HG02884 (cell line): Measurements from ENCODE around the gene SFXN1.
"Not testable (repeated sequence)": the region's sequence is repeated elsewhere in the genome, so short reads cannot be mapped to it uniquely, and the experiment has no call there.

ENCODE experiments used
- ATAC-seq: cut with Tn5 transposase; IDR thresholded peaks from one replicate; pipeline ENCODE4 v1.9.1; 2021; ENCODE audit warnings: mild to moderate bottlenecking, moderate library complexity; ENCODE audit not compliant: unreplicated experiment

Gene SFXN1, protein sequence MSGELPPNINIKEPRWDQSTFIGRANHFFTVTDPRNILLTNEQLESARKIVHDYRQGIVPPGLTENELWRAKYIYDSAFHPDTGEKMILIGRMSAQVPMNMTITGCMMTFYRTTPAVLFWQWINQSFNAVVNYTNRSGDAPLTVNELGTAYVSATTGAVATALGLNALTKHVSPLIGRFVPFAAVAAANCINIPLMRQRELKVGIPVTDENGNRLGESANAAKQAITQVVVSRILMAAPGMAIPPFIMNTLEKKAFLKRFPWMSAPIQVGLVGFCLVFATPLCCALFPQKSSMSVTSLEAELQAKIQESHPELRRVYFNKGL

DNA sequence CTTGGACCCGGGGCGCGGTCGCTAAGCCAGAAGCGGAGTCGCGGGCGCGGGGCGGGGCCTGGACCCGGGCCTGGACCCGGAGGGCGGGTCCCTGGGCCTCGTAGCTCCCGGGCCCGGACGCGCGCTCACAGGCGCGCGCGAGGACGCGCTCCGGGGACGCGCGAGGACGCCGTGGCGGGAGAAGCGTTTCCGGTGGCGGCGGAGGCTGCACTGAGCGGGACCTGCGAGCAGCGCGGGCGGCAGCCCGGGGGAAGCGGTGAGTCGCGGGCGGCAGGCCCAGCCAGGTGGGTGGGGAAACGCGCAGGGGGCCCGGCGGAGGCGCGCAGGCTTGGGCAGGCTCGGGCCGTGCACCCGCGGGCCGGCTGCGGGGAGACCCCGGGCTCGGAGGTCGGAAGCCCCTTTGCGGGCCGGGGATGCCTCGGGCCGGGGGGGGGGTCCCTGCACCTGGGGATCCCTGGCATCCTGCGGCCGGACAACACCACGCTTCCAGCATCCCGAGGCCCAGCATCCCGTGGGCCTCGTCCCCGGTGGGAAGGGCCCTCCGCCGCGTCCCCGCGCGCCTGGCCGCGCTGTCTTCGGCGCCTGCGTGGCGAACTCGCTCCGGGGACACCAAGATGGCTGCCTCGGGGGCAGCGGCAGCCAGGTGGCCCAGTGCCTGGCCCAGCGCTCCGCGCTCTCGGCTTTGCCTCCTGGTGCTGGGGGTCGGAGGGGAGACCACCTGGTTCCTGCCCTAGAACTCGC lies at the start of gene SFXN1:
SFXN1 (plus strand) TSS at position 177 of the 741 bp plus-strand sequence. CDS start 13,544 bp downstream, outside the sequence.
- ATAC-seq, result peak; percentile 94

DNA sequence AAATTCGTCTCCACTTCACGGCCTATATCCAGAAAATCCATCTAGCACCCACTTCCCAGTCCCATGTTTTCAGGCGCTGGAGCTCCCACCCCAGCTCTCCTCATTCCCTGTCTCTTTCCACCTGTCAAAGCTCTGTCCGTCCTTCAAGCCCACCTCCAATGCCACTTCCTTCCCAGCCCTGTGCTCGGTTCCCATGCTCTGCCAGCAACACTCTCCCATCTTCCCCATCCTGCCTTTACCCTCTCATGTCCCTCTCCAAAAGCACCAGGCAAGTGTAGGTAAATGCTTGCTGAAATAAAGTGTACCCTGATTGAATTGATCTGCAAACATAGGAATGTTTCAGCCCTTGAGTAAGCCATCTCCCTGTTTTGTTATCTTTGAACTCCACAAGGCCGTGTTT lies 43.6 kb upstream of the SFXN1 start:
- ATAC-seq, result no peak

DNA sequence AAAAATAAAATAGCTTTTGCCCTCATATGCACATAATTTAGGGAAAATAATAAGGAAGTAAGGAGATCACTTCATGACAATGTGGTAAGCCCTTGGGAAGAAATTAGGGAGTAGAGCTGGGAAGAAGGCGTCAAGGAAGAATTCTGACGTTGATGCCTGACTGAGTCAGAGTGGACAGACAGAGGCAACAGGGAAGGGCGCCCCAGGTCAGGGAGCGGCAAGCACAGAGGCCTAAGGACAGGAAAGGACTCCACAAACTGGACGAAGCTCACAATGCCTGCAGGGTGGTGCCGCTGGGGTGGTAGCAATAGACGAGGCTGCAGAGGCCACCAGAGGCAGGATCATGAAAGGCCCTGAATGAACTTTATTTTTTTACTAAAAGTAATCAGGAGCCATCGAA lies 42.0 kb upstream of the SFXN1 start:
- no peak for ATAC-seq

DNA sequence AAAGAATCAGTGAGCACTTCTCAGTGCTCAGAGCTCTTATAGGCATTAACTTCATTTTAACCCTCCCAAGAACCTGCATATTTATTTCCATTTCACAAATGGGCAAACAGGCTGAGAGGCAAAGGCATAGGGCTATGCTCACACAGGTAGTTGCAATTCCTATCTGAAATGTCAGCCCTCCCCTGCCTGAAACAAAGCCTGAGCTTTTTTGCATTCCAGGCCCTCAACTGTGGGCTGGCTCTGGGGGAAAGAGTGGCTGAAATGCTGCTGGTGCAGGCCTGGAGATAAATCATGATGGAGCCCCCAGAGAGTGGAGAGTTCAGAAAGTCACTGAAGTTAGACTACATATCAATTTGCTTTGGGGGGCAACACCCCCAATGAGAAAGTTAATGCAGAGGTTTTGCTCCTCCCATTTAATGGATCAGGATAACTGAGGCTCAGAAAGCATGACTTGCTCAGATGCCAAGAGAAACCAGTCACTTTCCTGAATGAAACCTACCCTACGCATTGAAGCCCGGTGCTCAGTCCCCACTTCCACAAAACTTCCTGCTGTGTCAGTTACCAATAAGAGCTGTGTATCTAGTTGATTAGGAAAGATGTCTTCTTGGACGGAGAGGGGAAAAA lies 40.0 kb upstream of the SFXN1 start:
- ATAC-seq, result no peak

DNA sequence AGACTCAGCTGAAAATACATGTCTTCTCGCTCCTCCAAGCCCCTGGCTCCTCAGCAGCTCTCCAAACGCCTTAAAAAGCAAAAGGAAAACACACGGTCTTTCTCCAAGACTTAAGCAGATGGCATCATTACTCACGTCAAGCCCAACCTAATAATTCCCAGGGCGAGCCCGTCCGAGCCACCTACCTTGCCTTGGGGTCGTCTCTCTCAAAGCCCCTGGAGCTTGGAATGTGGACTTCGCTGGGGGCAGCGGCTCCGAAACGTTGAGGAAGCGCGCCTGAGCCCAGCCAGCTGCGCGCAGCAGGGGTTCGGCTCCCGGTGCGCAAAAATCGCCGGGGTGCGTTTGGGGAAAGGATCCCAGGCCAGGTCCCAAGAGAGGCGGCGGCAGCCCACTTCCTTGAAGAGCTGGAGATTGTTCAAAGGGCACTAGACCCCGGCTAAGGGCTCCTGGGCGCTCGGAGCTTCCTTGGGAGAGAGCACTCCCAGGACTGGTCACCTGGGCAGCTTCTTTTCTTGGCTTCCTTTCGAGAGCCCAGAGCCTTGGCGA lies 34.8 kb upstream of the SFXN1 start:
- ATAC-seq, result no peak

DNA sequence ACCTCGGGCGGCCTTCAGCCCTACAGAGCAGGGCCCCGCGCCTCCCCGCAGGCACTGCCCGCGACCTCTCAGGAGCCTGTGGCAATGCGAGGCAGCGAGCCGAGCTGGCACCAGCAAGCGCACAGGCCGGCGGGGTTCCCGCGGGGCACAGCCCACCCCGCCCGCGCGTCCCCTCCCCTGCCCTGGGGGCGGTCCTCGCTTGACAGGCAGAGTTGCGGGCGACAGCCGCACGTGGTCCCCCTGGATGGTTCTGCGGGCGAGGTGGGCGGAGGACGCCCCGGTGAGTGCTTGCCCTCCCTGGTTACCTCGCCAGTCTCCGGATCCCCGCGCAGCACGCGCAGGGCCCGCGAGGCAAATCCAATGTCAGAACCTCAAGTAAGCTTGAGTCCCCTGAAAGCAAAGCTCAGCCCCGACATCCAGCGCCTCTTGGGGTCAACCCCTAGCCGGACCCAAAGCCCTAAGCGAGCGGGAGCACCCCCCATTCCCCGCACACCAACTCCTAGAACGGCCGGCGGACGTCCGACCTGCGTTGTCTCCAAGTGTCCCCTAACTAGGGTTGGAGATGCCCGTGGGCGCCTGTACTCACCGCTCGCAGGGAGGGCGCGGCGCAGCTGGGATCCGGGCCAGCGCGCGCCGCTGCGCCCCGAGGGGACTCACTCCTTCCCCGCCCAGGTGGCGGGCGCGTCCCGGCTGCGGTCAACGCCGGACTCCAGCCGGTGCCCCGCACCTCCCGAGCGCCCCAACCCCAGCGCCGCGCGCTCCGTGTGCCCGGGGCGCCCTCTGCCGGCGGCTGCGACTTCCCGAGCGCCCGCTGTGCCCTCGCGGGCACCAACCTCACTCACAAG lies 34.1 kb upstream of the SFXN1 start, which contains the start of gene DRD1:
DRD1 (minus strand) TSS at position 123 of the 845 bp plus-strand sequence. CDS start 1,083 bp downstream, outside the sequence.
- ATAC-seq, result no peak

DNA sequence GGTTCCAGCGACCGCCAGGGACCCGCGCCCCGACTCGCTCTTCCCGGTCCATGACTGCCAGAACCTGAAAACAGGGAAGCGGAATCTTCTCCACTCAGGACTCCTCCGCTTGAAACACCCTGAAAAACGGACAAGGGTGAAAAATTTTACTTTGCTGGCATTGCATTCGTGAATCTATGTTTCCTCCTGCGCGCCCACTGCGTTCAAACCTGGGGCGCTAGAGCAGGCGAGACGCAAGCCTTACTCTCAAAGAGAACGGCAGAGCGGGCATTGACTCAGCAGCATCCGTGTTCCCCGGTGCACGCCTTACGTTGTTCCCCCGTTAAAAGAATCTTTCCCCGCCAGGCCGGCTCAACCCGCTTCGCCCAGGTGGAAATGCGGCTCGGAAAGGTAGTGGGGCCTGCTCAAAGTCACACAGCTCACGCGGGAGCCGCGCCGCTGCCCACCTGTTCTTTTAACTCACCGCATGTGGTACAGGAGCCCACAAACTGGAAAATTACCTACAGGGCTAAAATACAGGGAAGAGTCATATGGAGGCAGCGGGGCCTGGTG lies 33.4 kb upstream of the SFXN1 start:
- ATAC-seq, result no peak

DNA sequence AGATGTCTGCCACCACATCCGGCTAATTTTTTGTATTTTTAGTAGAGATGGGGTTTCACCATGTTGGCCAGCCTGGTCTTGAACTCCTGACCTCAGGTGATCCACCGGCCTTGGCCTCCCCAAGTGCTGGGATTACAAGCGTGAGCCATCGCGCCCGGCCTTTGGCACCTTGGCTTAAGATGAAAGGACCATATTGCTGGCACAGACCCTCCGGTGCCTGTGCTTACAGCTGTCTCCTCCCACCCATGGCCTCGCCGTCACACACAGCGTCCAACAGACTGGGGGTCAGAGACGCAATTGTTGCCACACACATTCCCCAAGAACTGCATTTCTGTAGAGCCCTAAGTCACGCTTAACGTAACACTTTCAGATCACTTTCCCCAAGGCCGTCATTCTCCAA lies 32.0 kb upstream of the SFXN1 start:
- not testable (repeated sequence) for ATAC-seq

DNA sequence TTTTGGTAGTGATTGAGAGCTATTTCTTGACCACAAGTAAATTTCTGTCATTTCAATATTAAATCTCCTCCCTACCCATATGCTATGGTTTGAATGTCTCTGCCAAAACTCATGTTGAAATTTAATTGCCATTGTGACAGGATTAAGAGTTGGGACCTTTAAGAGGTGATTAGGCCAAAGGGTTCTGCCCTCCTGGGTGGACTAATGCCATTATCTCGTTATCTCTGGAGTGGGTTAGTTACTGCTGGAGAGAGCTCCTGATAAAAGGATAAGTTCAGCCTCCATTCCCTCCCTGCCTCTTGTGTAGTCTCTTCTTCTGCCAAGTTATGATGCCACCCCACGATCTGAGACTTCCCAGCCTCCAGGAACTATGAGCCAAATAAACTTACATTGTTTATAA lies 30.8 kb upstream of the SFXN1 start:
- ATAC-seq, result no peak

DNA sequence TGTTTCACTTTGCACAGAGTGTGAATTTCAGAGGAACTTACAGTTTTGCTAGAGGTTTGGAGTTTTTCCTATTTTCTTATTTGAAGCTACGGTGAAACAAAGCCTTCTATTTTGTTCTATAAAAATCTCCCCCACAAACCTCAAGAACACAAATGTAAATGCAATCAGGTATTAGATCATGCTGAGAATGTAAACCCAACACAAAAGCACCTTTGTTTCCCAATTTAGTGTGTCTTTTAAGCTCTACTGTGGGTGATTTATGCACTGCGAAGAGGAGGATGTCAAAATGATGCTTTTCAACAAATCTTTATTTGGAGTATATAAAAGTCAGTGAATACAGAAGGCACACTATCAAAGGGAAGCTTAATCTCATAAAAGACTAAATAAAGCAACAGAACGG lies 30.1 kb upstream of the SFXN1 start:
- ATAC-seq, result no peak

DNA sequence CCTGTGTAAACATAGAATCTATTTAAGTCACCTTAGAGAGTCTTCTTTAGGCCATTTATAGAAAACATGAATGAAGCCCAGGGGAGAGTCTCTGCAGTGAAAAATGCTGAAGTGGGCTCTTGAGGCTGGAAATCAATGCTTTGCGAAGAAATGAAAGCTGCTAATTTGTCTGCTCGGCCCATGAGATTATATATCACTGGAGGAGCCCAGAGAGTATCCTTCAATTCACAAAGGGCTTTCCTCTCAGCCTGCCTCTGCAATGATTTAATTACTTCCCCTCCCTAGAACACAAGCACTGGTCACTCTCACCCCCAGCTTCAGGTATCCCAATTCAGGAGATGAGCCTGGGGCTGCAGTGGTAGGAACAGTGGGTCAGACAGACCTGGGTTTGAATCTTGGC lies 26.2 kb upstream of the SFXN1 start:
- no peak for ATAC-seq

DNA sequence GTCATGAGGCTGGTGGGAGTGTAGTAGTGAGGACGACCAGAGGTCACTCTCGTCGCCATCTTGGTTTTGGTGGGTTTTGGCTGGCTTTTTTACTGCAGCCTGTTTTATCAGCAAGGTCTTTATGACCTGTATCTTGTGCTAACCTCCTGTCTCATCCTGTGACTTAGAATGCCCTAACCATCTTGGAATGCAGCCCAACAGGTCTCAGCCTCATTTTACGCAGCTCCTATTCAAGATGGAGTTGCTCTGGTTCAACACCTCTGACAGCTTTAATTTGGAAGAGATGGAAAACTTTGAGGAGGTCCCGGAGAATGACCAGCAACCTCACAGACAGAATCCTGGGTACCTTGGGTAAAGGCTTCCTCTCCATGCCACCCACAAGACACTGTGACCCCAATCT lies 24.0 kb upstream of the SFXN1 start:
- ATAC-seq, result not testable (repeated sequence)

DNA sequence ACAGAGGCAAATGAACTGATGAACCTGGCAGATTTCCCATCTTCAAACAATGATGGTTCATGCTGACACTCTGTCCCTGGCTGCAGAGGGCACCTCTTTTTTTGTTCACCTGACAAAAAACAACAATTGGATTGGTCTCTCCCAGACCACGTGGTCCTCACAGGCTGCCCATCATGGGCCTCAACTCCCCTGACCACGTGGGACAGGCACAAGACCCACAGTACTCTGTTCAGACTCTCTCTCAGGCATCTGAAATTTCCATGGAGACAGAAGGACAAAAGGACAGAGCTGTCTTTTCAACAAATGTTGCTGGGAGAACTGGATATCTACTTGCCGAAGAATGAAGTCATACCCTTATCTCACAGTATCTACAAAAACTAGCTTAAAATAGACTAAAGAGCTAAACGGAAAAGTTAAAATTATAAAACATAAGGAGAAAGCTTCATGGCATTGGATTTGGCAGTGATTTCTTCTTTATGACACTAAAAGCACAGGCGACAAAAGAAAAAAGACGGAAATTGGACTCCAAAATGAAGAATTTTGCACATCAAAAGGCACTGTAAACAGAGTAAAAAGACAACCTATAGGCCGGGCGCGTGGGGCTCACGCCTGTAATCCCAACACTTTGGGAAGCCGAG lies 22.1 kb upstream of the SFXN1 start:
- no peak for ATAC-seq

DNA sequence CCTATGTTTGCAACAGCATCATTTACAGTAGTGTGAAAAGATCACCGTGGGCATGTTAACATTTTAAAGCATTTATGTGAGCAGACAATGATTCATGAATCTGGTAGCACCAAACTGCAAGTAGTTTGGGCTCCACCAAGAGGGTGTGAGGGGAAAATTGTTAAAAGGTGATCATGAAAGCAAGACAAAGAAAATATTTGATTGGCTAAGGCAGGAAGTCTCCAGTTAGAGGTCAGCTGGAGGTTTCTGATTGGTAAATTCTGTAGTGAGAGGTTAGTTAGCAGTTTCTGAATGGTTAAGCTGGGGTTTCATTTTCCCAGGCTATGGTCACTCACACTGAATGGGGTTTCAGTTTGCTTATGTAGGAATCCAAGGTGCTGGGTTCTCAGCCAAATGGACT lies 20.9 kb upstream of the SFXN1 start:
- peak; percentile 94 for ATAC-seq

DNA sequence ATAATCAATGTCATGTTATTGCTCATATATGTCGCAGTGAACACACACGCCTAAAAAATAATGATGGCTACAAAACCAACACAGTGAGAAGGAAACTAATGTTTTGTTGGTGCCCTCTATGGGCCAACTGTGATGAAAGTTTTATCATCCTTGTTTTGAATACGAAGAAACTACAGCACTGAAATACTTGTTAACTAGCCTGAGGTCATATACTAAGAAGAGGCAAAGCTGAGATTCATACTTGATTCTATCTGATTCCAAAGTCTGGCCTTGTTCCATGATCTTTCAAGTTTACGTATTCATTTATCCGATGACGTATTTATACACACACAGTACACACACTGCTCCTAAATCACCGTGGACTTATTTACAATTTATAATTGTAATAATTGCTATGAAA lies 18.2 kb upstream of the SFXN1 start:
- no peak for ATAC-seq

DNA sequence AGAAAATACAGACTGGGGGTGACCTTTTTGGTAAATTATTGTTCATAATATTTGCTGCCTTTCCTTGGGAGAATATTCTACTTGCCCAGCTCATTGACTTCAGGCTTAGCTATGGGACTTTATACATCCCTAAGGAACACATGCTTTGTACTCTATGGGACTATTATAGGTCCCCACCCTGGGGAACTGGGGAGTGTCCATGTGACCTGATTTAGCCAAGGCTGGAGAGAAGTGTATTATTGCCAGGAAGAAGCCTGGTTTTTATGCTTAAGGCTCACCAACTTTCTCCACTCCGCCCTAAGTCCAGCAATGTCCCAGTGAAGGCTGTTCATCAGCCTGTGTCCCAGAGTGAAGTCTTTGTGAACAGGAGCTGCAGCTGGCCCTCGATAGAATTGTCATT lies 17.8 kb upstream of the SFXN1 start:
- no peak for ATAC-seq

DNA sequence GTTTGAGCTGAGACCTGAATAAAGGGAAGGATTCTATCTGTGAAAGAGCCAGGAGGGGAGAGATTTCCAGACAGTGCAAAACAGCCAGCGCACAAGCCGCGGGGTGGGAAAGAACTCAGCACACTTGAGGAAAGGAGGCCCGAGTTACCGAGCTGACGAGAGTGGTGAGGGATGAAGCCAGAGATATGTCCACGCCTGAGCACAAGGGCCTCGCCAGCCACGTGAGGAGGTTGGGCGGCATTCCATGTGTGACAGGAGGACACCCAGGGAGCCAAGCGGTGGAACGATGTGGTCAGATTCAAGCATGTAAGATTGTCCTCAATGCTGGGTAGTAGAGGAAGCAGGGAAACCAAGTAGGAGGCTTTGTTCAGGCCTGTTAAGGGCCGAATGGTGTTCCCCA lies 17.0 kb upstream of the SFXN1 start:
- no peak for ATAC-seq

DNA sequence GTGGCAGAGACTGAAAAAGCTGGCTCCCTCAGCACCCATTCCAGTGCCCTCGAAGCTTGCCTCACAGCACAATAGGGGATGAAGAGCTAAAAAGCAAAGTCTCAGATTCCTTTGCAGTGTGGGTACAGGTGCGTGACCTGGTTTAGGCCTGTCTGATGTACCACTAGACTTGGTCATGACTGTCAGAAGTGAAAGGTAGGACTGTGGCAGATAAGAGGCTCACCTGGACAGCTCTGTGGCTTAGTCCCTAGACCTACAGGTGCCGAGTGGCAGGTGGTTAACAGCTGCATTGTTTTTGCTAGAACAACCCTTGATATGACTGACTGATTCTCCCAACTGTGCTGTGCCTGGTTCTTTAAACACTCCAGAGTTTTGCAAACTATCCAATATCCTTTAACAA lies 14.7 kb upstream of the SFXN1 start:
- ATAC-seq, result no peak

DNA sequence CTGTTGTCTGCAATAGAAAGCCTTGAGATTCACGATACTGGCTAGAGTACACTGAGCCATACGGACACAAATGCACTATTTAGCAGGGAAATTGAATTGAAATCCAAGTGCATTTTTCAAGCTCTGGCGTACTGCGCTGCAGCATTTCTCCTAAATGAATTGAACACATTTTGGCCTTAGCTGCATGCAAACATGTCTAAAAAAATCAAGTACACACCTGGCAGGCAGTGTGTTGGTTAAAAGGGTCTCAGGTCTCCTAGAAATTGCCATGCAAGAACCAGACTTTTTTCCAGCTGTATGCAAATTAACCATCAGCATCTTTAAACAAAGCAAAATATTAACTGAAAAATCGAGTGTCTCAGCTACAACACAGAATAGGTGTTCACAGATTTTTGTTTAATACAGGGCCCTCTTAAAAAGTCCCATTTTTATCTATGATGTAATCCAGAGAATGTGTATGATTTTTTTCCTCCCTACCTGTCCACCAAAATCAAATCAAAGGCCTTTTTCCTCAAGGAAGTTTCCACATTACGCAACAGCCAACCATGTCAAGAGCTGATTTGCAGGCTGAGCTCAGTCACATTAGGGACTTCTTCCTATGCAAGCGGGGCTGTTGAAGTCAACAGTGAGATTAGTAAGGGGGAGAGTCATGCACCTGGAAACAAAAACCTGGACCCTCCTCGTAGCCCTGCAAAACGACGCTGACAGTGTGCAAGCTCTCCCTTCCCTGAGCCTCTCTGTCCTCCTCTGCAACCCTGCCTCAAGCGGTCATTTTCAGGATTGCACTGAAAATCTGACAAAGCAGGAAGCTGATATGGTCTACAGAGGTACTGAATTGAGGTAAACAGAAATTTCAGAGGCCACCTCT lies 14.1 kb upstream of the SFXN1 start:
- peak; percentile 98 for ATAC-seq
